Mononuclear cell (primary cell): ENCODE data around the gene ASAP2. TPM values are rescaled to one million over a fixed set of nuclear protein-coding genes. Genes with fewer than 3 reads are reported as not detected.

Experiments
- H3K27me3 ChIP-seq: 2 replicates; pipeline ENCODE4 v1.6.0; 2011; ENCODE audit warnings: low read length, control low read depth; ENCODE audit not compliant: insufficient read depth
- H3K4me1 ChIP-seq: 2 replicates; pipeline ENCODE4 v1.5.1; 2011; ENCODE audit warnings: mild to moderate bottlenecking, low read length, control low read depth; ENCODE audit not compliant: insufficient read depth
- H3K4me3 ChIP-seq: 2 replicates; pipeline ENCODE4 v1.5.1; 2011; ENCODE audit warnings: mild to moderate bottlenecking, low read length, moderate library complexity
- H3K9me3 ChIP-seq: 2 replicates; pipeline ENCODE4 v1.5.1; 2011; ENCODE audit warnings: low read depth, mild to moderate bottlenecking, control low read depth, low read length
- total RNA-seq: library from RNA; depleted of rRNA; stranded (reverse); fragments of >200 nt; gene quantifications from one replicate; pipeline ENCODE4 v1.2.3, GENCODE V29; 2012

ASAP2 gene
- total RNA-seq, 1 donor, result 4.6 TPM

DNA sequence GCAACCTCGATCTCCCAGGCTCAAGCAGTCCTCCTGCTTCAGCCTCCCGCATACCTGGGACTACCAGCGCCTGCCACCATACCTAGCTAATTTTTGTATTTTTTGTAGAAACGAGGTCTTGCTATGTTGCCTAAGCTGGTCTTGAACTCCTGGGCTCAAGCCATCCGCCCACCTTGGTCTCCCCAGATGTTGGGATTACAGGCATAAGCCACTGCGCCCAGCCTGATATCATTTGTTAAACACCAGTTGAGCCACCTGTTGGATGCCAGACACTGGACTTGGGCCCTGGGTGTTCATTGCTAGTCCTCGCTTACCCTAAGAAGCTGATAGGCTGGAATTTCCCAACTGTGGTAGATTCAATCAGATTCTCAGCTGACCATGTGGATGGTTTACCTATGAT, 136.9 kb downstream of the ASAP2 start:
- H3K27me3 ChIP-seq, result no peaks in the 10 kb centered on the region
- no peaks in the 10 kb centered on the region for H3K4me1 ChIP-seq
- no peak overlapping the region for H3K4me3 ChIP-seq
- no peaks in the 10 kb centered on the region for H3K9me3 ChIP-seq

DNA sequence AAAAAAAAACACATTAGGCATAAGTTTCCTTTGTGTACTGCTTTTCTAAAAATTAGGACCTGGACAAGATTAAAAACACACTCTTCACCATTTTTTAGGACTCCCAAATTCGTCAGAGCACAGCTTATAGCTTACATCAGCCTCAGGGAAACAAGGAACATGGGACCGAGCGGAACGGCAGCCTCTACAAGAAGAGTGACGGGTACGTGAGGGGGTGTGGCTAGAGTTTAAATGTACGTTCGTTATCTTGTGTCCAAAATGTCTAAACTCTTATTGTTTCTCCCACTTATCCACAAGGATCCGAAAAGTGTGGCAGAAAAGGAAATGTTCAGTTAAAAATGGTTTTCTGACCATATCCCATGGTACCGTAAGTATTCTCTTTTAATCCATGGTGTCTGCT, 137.8 kb downstream of the ASAP2 start:
- no peaks in the 10 kb centered on the region for H3K9me3 ChIP-seq
- no peak overlapping the region for H3K4me3 ChIP-seq
- H3K27me3 ChIP-seq, result no peaks in the 10 kb centered on the region
- H3K4me1 ChIP-seq, result no peaks in the 10 kb centered on the region

DNA sequence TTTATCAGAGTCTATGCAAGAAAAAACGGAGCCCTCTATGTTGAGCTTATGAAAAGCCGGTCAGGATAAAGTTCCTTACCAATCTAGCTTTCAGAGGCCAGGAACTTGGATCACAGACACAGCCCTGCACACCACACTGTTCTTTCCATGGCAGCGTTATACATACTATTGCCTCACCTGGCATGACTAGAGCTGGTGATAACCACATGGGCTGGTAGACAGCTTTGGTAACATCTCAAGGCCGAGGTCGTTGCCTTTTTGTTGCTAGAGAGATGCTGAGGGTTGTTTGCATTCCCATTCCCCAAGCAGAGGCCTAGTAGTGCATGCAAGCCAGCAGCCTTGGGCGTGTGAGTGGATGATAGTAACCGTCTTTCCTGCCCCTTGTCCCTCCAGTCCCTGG, 138.7 kb downstream of the ASAP2 start:
- no peaks in the 10 kb centered on the region for H3K27me3 ChIP-seq
- H3K9me3 ChIP-seq, result no peaks in the 10 kb centered on the region
- H3K4me1 ChIP-seq, result no peaks in the 10 kb centered on the region
- no peak overlapping the region for H3K4me3 ChIP-seq

DNA sequence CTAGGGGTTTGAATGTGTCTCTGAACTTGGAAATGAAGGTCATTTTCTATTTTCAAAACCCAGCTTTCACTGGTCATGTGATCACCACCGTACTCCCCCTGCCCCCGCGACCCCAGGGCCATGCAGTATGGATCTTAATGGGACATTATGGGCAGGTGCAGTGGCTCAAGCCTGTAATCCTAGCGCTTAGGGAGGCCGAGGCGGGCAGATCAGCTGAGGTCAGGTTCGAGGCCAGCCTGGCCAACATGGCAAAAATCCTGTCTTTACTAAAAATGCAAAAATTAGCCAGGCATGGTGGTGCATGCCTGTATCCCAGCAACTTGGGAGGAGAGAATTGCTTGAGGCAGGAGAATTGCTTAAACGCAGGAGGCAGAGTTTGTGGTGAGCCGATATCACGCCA, 139.4 kb downstream of the ASAP2 start:
- Histone ChIP-seq H3K4me3 (no peak overlapping the region), H3K9me3 (no peaks in the 10 kb centered on the region), H3K27me3 (no peaks in the 10 kb centered on the region), H3K4me1 (no peaks in the 10 kb centered on the region)

DNA sequence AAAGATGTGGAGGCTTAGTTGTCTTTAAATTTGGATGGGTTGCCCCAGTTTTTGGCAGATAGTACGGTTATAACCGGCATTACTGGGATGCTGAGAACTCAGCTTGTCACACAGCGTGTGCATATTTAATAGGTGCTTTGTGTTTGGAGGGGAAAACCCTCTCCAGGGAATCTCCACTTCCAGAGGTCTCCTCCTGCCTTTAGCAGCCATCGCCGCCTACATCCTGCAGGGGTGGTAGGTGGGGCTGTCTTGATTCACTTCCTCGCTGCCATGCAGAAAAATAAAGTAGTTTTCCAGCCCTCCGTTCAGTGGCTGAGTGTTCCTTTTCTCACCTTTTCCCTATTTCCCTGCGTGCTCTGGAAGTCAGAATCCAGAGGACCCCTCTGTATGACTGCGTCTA, 140.3 kb downstream of the ASAP2 start:
- Histone ChIP-seq H3K4me1 (no peaks in the 10 kb centered on the region), H3K27me3 (no peaks in the 10 kb centered on the region), H3K9me3 (no peaks in the 10 kb centered on the region), H3K4me3 (no peak overlapping the region)

DNA sequence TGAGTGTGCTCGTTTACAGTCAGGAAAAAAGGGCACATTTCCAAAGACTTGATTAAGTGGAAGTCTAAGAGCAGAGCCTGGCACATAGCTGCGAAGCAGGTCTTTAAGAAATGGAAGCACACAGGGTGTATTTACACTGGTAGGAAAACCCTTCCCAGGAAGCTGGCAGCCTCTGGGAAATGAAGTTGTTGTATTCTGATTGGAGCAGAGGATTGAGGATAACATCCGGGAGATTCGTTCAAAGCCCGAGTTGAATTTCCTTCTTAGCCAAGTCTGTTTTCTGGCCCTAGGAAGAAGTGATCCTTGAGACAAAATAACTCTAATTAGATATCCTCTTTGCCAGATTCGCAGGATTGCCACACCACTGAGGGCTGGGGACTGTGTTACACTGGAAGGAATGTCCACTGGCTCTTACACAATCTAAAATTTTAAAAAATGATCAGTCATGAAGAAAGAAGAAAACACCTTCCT, 140.8 kb downstream of the ASAP2 start:
- no peaks in the 10 kb centered on the region for H3K27me3 ChIP-seq
- no peak overlapping the region for H3K4me3 ChIP-seq

DNA sequence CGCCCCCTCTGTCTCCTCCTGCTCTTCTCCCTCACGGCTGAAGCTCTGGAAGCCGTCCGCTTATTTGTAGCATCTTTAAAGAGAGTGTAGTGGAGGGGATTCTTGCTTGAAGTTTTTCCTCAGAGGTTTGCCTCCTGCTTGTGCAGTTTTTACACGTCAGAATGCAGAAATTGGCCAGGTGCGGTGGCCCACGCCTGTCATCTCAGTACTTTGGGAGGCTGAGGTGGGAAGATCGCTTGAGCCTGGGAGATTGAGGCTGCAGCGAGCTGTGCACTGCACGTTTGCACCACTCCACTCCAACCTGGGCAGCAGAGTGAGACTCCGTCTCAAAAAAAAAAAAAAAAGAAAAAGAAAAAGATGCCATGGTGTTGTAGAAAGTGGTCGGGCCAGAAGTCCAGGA, 147.7 kb downstream of the ASAP2 start:
- Histone ChIP-seq H3K9me3 (no peaks in the 10 kb centered on the region), H3K27me3 (no peaks in the 10 kb centered on the region), H3K4me1 (no peaks in the 10 kb centered on the region), H3K4me3 (no peak overlapping the region)

More for the DNA sequence above, 140.8 kb downstream of the ASAP2 start:
- H3K9me3 ChIP-seq, result no peaks in the 10 kb centered on the region
- H3K4me1 ChIP-seq, result no peaks in the 10 kb centered on the region

DNA sequence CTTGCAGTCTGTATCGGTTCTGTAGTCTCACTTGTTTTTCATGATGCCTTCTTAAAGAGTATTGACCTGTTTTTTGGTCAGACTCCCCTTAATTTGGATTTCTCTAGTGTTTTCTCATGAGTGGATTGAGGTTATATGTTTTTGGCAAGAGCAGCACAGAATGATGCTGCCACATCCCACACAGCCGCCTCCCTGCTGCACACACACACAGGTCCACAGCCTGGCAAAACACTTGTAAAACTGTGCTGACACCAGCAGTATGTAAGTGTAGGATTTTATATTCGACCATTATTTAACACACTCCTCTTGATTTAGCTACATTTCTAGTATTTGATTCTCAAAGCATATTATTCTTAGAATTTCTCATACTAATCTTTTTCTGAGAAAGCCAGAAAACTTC, 148.7 kb downstream of the ASAP2 start:
- Histone ChIP-seq H3K27me3 (no peaks in the 10 kb centered on the region), H3K4me1 (no peaks in the 10 kb centered on the region), H3K9me3 (no peaks in the 10 kb centered on the region), H3K4me3 (no peak overlapping the region)

DNA sequence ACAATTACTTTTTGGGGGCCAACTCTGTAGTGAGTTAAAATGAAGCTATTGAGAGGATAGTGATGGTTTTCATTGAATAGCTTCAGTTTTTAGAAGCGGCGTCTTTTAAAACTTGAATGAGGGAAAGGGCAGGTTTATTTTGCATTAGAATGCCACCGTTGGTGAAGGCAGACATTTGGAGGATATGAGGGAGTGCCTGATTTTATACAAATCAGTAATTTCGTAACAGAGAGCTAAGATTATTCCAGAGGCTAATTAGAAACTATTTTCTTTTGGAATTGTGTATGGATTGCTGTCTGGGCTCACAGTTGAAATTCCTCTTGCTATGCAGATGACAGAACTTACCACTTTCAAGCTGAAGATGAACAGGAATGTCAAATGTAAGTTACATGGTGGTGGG, 149.1 kb downstream of the ASAP2 start:
- Histone ChIP-seq H3K4me3 (no peak overlapping the region), H3K27me3 (no peaks in the 10 kb centered on the region), H3K4me1 (no peaks in the 10 kb centered on the region), H3K9me3 (no peaks in the 10 kb centered on the region)

DNA sequence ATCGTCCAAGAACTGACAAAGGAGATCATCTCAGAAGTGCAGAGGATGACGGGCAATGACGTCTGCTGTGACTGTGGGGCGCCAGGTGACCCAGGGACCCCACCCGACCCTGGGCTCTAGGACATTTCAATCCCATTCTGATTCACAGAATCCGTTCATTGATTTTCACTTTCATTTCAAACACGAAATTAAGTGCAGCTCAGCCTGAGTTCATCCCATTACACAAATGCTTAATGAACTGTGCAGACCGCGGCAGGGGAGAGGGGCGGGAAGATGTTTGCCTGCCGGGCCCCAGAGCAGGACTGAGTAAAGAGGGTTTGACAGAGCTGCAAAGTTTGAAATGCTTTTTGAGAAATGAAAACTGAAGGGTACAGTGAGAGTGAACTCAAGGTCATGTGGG, 149.6 kb downstream of the ASAP2 start:
- Histone ChIP-seq H3K9me3 (no peaks in the 10 kb centered on the region), H3K27me3 (no peaks in the 10 kb centered on the region), H3K4me1 (no peaks in the 10 kb centered on the region), H3K4me3 (no peak overlapping the region)

DNA sequence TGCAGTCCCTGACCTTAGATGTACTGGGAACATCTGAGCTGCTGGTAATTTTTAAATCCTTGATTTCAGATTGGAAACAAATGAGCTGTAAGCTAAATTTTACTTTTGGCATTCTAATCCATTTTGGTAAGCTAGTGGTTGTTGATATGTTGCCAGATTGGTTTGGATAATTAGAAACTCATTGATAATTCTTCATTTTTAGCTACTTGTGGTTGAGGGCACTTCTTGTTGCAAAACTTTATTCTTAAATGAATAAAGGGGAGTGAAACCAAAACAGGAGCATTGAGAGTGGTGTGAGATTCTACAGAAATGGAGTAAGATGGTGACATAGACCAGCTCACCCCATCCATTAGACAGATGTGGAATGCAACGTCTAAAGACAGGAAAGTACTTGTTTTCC, 152.2 kb downstream of the ASAP2 start:
- no peak overlapping the region for H3K4me3 ChIP-seq
- H3K4me1 ChIP-seq, result no peaks in the 10 kb centered on the region
- no peaks in the 10 kb centered on the region for H3K27me3 ChIP-seq
- H3K9me3 ChIP-seq, result no peaks in the 10 kb centered on the region

DNA sequence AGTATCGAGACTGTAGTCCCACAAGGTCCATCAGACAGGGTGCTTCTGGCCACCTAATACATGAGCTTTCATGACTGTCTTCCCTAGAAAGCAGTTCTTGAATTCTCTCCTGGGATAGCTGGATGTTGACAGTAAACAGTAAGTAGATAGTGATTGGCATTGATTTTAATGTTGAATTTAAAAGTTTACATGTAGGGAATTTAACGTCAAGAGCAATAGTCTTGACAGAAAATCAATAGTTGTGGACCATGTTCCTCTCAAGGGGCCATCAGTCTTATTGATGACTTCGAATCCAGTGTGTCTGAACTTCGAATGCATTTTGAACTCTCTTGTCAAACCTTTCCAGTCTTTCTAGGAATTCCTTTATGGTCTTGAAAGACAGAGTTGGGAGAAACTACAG, 152.9 kb downstream of the ASAP2 start:
- Histone ChIP-seq H3K27me3 (no peaks in the 10 kb centered on the region), H3K4me3 (no peak overlapping the region), H3K9me3 (no peaks in the 10 kb centered on the region), H3K4me1 (no peaks in the 10 kb centered on the region)

DNA sequence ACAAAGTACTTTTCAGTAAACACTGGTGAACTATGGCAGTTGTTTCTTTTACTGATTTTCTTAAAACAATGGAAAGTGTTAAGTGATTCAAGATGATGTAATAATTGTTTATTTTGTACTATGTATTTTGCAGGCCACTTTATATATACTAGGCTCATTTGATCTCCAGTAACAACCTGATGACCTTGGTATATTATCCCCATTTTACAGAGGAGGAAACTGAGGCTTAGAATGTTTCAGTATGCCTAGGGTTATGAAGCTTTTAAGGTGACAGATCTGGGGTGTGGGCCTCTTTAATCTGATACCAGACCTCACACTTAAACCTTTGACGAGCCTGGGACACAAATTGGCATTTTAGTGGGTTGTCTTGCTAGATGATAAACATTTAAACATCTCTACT, 153.5 kb downstream of the ASAP2 start:
- no peaks in the 10 kb centered on the region for H3K4me1 ChIP-seq
- H3K9me3 ChIP-seq, result no peaks in the 10 kb centered on the region
- H3K4me3 ChIP-seq, result no peak overlapping the region
- H3K27me3 ChIP-seq, result no peaks in the 10 kb centered on the region

DNA sequence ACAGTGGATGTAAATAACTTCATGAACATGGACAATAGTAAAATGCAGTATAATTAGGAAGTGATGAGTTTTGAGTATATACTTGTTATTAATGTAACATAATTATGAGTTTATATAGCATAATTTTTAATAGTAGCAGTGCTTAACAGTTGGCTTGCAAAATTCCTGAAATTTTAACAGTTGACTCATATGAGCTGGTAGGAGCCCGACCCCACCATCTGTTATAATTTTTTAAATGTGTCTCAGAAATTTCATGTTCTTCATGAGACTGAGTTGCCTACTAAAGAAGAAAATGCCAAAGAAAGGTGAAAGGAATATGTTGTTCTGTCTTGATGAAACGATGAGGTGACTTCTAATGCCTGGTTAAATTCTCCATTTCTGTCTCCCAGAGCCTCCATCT, 154.1 kb downstream of the ASAP2 start:
- H3K9me3 ChIP-seq, result no peaks in the 10 kb centered on the region
- no peak overlapping the region for H3K4me3 ChIP-seq
- no peaks in the 10 kb centered on the region for H3K27me3 ChIP-seq
- no peaks in the 10 kb centered on the region for H3K4me1 ChIP-seq

DNA sequence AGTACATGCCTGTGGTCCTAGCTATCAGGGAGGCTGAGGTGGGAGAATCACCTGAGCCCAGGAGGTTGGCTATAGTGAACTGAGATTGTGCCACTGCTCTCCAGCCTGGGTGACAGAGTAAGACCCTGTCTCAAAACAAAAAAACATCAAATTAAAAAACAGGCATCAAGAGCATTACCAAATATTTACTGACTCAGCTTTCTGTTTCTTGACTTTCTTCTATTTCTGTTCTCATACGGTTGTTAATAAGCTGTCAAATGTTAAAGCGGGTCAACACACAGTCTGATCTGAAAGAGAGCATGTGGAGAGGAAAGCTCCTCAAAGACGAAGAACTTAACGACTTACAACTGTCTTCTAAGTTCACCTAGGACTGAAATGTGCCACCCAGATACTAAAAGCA, 157.8 kb downstream of the ASAP2 start:
- no peaks in the 10 kb centered on the region for H3K9me3 ChIP-seq
- H3K27me3 ChIP-seq, result no peaks in the 10 kb centered on the region
- H3K4me1 ChIP-seq, result no peaks in the 10 kb centered on the region
- no peak overlapping the region for H3K4me3 ChIP-seq

DNA sequence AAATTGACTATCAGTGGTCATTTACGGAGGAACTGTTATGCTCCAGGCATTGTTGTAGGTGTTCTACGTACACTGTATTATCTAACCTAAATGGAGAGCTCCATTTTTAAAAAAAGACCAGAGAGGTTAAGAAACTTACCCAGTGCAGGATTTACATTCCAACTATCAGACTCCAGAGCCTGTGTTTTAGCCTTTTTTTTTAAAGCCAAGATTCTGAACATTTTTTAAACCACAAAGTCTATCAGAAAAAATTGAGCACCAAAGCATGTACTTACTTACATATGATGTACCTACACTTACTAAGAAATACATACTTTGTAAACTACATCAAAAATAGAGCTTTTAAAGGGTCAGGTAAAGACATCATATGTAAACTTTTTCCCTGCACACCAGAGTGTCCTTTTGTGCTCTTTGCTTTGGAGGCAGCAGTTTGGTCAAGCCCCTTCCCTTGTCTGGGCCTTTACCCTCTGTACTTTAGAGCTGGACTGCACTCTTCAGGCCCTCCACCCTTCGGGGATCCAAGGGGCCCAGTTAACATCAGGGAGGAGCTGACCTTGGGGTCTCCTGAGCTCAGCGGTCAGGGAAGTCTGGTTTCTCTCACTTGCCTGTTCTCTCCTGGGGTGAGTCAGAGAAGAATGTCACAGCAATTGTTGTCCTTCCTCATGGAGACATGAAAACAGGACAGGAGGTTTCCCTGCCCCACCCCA, 158.3 kb downstream of the ASAP2 start:
- H3K27me3 ChIP-seq, result no peaks in the 10 kb centered on the region
- H3K9me3 ChIP-seq, result no peaks in the 10 kb centered on the region
- H3K4me3 ChIP-seq, result no peak overlapping the region
- H3K4me1 ChIP-seq, result no peaks in the 10 kb centered on the region
